Measurements from ENCODE around the gene ATP6V0A1. TPM values are rescaled to one million over a fixed set of nuclear protein-coding genes. Genes with fewer than 3 reads are reported as not detected.
"Not testable (repeated sequence)": the region's sequence is repeated elsewhere in the genome, so short reads cannot be mapped to it uniquely, and the experiment has no call there.

ATP6V0A1 gene
- total RNA-seq, 2 experiments from 2014 or later = 3.3 to 3.4 TPM

DNA sequence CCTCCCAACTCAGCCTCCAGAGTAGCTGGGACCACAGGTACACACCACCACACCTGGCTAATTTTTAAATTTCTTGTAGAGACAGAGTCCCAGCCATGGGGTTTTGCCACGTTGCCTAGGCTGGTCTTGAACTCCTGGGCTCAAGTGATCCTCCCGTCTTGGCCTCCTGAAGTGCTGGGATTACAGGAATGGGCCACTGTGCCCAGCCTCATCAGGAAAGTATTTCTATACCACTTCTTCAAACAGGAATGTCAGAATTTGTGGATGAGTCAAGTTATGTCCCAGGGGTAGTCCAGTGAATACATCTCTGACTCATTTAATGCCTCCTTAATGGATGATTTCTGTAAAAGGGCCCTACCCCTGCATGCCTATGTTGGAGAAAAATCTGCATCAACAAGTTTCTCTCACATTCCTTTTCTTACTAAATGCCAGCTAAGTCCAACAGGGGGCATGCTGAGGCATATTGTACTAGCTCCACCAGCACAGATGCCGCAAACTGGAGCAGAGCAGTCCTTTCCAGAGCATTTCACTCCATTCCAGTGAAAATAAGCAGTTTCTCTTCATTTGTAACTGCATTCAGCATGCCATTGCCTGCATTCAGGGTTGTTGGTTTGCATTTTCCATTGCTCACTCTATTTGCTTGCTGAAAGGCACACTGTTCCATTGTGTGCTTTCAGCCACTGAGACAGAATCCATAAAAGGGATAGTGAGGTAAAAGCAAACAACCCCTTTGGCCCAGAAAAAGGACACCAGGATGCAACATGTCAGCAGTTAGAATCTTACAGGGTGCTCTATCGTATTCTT lies 30.3 kb upstream of the ATP6V0A1 start:
- ChIA-PET POLR2A (no interaction called here), CTCF (interaction anchor here (0.7 to 2.7 kb wide), 6 partner anchors 9 to 116 kb away, joined by 3 to 10 read pairs (median 5); no protein-coding TSS in a partner anchor)

DNA sequence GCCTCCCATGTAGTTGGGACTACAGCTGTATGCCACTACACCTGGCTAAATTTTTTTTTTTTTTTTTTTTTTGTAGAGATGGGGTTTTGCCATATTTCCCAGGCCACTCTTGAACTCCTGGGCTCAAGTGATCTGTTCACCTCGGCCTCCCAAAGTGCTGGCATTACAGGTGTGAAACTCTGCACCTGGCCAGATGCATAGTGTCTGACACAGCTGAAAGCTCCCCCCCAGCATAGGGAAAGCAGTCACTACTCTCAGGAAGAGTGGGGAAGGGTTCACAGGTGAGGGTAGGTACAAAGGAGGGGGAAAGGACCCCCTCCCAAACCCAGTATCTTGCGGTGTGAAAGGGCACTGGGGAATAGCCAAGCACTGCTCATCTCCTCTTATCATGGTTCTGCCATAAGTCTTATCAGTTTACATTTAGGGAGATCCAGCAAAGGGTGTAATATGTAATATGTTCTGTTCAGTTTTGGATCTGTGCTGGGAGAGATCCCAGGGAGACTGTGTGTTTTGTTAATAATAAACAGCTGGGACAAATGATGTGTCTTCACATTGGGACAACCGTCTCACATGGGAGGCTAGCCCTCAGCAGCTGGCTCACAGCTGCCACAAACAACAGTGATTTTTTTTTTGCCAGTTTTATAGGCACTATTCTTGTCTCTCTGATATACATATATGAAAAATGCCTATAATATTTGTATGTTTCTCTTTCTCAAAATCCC lies 28.8 kb upstream of the ATP6V0A1 start:
- CTCF ChIA-PET = interaction anchor here (0.7 to 2.7 kb wide), 5 partner anchors 12 to 97 kb away, joined by 3 to 10 read pairs (median 6); no protein-coding TSS in a partner anchor
- POLR2A ChIA-PET = interaction anchor here (0.7 kb wide), 1 partner anchor 91 kb away, joined by 5 read pairs; no protein-coding TSS in a partner anchor

DNA sequence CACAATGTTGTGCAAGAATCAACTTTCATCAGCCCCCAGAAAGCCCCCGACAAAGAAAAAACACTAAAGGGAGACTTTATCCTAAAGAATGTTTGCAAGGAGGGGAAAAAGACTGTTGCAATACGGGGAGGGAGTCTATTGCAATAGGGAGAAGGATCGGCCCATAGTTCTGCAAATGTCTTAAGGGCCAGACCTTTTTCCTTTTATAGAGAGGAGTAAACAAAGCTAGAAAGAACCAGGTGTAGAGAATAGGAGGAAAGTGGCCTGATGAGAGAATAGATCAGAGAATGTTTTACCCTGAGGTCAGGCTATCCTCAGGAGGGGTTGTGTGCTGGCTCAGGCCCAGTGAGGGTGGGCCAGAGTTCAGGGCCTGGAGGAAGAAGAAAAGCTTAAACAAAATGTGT lies 26.9 kb upstream of the ATP6V0A1 start:
- ChIA-PET CTCF (interaction anchor here (1.1 kb wide), 1 partner anchor 105 kb away, joined by 4 read pairs; the partner anchor contains the start of gene NAGLU), POLR2A (no interaction called here)

DNA sequence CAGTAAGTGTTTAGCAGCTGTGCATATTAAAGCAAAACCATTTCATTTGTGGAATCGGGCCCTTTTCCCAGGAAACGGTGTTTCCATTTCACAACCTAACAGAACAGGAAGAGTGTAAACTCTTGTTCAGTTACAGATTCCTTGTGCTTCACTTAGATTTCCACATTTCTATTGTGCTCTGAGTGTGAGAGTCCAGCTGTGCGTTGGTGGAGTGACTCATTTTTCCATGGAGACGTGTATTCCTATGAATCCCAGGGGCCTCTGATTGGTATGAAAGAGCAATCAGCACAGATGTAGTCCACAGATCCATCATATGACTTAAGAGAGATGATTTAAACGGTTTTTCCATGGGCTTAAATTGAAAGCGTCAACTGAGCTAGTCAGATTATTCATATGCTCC lies 22.3 kb upstream of the ATP6V0A1 start:
- ChIA-PET CTCF (interaction anchor here (0.9 to 1.0 kb wide), 2 partner anchors 81 to 94 kb away, joined by 3 to 4 read pairs; no protein-coding TSS in a partner anchor), POLR2A (no interaction called here)

DNA sequence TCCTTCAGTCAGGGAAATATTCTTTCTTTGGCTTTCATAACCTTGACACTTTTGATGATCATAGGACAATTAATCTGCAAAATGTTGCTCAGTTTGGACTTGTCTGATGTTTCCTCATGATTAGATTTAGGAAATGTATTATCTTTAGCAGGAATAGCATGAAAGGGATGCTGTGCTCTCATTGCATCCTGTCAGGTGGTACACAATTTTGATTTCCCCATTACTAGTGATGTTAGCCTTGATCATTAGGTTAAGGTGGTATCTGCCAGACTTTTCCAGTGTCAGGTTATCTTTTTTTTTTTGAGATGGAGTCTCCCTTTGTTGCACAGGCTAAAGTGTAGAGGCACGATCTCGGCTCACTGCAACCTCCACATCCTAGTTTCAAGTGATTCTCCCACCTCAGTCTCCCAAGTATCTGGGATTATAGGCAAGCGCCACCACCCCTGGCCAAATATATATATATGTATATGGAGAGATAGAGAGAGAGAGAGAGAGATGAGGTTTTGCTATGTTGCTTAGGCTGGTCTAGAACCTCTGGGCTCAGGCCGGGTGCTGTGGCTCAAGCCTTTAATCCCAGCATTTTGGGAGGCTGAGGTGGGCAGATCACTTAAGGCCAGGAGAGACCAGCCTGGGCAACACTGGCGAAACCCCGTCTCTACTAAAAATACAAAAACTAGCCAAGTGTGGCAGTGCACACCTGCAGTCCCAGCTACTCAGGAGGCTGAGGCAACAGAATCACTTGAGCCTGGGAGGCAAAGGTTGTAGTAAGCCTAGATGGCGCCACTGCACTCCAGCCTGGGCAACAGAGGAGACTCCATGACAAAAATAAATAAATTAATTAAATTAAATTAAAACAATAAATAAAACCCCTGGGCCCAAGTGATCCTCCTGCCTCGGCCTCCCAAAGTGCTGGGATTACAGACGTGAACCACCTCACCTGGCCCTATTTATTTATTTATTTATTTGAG lies 19.8 kb upstream of the ATP6V0A1 start:
- POLR2A ChIA-PET = no interaction called here

DNA sequence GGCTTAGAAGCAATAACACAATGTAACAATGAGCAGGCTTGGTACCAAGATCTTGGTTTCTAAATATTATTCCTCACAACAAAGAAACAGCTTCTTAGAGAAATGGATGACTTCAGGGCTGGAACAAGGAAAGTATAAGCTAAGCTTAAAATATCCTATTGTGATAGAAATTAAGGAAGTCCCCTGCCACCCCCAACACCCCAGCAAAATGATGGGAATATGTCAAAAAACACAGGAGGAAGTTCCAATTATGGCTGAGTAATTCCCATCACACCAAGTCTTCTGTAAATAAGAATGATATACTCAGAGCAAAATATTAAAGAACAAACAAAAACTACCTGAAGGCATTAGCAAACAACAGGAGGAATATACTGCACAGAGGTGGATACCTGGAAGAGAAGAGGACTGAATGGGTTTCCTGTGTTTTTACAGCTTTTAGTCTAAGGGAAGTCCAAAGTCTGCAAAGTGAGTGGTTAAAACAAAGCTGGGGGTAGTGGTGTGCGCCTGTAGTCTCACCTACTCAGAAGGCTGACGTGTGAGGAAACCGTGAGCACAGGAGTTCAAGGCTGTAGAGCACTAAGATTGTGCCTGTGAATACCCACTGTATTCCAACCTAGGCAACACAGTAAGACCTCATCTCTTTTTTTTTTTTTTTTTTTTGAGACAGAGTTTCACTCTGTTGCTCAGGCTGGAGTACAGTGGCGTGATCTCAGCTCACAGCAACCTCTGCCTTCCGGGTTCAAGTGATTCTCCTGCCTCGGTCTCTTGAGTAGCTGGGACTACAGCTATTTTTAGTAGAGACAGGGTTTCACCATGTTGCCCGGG lies 17.1 kb upstream of the ATP6V0A1 start:
- ChIA-PET CTCF (interaction anchor here (0.9 to 1.6 kb wide), 4 partner anchors 10 to 67 kb away, joined by 3 to 6 read pairs (median 4); no protein-coding TSS in a partner anchor), POLR2A (no interaction called here)

More for the DNA sequence above, 19.8 kb upstream of the ATP6V0A1 start:
- CTCF ChIA-PET = interaction anchor here (1.0 kb wide), 1 partner anchor 79 kb away, joined by 3 read pairs; no protein-coding TSS in a partner anchor

DNA sequence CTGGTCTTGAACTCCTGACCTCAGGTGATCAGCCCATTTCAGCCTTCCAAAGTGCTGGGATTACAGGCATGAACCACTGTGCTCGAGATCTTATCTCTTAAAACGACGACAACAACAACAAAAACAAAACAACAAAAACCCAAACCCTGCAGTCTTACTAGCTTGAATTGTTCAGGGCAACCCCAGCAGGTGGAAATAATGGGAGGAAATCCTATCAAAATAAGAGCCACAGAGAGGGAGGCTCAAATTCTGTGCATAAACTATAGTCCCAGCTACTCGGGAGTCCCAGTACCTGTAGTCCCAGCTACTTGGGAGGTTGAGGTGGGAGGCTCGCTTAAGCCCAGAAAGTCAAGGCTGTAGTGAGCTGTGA lies 16.5 kb upstream of the ATP6V0A1 start:
- CTCF ChIA-PET = interaction anchor here (1.3 to 1.6 kb wide), 2 partner anchors 11 to 15 kb away, joined by 4 to 6 read pairs; no protein-coding TSS in a partner anchor
- POLR2A ChIA-PET = no interaction called here

DNA sequence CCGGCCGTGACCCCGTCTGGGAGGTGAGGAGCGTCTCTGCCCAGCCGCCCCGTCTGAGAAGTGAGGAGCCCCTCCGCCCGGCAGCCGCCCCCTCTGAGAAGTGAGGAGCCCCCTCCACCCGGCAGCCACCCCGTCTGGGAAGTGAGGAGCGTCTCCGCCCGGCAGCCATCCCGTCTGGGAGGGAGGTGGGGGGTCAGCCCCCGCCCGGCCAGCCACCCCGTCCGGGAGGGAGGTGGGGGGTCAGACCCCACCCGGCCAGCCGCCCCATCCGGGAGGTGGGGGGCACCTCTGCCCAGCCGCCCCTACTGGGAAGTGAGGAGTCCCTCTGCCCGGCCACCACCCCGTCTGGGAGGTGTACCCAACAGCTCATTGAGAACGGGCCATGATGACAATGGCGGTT lies 9.5 kb upstream of the ATP6V0A1 start:
- POLR2A ChIA-PET = not testable (repeated sequence)

DNA sequence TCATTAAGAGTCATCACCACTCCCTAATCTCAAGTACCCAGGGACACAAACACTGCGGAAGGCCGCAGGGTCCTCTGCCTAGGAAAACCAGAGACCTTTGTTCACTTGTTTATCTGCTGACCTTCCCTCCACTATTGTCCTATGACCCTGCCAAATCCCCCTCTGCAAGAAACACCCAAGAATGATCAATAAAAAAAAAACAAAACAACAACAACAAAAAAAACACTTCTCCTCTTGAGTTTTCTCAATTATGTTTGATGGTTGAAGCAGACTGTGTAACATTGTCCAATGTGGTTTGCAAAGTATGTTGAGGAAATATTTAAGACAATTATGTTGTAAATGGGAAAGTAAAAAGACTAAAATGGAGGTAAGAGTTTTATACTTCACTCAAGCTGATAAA lies 8.8 kb upstream of the ATP6V0A1 start:
- CTCF ChIA-PET = not testable (repeated sequence)

More for the DNA sequence above, 9.5 kb upstream of the ATP6V0A1 start:
- CTCF ChIA-PET = not testable (repeated sequence)

DNA sequence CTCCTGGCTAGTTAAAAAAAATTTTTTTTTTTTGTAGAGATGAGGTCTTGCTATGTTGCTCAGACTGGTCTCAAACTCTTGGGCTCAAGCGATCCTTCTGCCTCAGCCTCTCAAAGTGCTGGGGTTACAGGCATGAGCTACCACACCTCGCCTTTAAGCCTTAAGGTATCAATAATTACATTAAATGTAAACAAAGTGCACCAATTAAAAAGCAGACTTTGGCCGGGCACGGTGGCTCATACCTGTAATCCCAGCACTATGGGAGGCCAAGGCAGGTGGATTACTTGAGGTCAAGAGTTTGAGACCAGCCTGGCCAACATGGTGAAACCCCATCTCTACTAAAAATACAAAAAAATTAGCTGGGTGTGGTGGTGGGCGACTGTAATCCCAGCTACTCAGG lies 7.4 kb upstream of the ATP6V0A1 start:
- CTCF ChIA-PET = interaction anchor here (0.7 to 1.5 kb wide), 2 partner anchors 10 to 1572 kb away, joined by 3 read pairs; no protein-coding TSS in a partner anchor

More for the DNA sequence above, 8.8 kb upstream of the ATP6V0A1 start:
- POLR2A ChIA-PET = not testable (repeated sequence)

DNA sequence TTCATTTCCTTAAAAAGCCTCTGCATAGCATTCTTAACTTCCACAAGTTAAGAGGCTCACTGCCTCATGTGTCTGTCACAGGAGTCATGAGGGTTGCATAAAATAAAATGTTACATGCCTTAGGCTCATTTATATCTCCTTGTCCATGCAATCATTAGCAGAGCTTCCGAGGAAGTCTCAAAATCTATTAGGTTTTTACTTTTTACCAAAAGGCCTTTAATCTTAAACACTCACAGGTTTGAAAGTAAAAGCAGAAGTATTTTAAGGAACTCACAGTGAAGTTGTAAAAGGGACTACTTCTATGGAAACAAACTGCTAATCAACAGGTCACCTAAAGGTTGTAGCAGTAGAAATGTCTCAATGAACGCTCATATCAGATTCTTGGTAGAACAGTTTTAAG lies 5.2 kb upstream of the ATP6V0A1 start:
- POLR2A ChIA-PET = no interaction called here
- CTCF ChIA-PET = no interaction called here

More for the DNA sequence above, 7.4 kb upstream of the ATP6V0A1 start:
- POLR2A ChIA-PET = not testable (repeated sequence)

DNA sequence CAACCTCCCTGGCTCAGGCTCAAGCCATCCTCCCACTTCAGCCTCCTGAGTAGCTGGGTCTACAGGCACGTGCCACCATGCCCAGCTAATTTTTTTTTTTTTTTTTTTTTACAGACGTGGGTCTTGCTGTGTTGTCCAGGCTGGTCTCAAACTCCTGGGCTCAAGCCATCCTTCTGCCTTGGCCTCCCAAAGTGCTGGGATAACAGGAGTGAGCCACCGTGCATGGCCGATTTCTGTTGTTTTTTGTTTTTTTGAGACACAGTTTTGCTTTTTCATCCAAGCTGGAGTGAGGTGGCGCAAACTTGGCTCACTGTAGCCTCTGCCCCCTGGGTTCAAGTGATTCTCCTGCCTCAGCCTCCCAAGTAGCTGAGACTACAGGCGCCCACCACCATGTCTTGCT lies 3.7 kb upstream of the ATP6V0A1 start:
- CTCF ChIA-PET, POLR2A ChIA-PET: not testable (repeated sequence)

DNA sequence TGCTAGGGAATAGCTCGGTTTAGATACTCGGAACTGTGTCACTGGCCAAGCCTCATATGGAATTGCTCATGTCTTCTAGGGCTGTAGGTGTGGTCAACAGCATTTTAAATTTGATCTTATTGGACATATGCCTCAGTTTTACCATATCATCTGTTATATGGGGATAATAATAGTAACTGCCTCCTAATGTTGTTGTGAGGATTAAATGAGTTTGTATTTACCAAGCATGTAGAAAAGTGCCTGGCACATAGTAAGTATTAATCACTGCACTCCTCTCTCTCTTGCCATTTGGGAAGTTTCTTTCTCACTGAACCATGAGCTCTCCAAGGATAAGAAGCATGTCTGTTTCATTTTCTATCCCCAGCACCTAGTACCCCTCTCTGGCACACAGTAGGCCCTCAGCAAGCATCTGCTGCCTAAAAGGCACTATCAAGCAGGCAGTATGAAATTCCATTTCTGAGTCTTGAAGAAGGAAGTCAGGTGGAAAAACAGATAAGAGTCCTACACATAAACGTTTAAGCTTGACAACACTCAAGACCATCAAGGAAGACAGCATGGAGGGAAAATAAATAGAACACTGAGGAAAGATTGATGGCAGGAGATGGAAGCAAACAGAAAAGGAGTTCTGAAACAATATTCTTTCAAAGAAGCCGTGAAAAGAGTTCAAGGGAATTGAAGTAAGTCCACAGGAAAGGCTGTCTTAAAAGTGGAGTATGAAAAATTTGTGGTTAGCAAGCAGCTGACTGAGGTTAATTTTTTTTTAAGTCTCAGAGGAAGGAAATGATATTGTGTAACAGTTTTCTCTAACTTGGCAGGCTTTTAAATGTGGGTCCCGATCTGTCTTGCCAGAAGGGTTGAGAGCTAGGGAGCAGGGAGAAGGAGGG lies 2.2 kb upstream of the ATP6V0A1 start:
- POLR2A ChIA-PET = no interaction called here
- CTCF ChIA-PET = interaction anchor here (1.9 kb wide), 1 partner anchor 15 kb away, joined by 6 read pairs; no protein-coding TSS in a partner anchor

DNA sequence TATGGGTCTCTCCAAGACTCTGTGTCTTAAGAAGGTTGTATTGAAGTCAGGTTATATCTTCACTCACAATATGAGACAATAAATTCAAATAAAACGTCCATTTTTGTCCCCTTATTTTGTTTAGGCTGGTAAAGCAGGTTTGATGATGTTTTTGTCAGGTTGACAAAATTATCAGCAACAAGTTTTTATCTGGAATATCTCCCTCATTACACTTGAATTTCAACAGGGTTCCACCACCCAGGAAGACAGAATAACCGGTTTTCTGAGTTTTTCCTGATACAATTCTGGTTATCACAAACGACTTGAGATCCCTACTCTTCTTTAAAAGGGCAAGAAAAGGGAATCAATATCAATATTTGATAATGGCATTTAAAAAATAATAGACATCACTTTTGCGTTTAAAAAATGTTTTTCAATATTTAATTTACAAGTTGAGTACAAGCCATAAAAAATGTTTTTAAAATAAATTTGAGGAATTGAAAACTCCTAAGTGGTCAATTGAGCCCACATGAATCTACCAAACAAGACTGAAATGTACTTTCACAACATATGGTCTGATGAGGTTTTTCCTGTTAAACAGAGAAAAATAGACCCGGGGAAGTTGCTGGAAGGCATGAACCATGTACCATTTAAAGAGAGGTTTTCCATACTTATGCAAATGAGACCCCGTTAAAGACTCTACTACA lies 1.4 kb upstream of the ATP6V0A1 start:
- ChIA-PET POLR2A (no interaction called here), CTCF (interaction anchor here (0.7 to 1.9 kb wide), 2 partner anchors 16 to 49 kb away, joined by 3 to 6 read pairs; no protein-coding TSS in a partner anchor)

DNA sequence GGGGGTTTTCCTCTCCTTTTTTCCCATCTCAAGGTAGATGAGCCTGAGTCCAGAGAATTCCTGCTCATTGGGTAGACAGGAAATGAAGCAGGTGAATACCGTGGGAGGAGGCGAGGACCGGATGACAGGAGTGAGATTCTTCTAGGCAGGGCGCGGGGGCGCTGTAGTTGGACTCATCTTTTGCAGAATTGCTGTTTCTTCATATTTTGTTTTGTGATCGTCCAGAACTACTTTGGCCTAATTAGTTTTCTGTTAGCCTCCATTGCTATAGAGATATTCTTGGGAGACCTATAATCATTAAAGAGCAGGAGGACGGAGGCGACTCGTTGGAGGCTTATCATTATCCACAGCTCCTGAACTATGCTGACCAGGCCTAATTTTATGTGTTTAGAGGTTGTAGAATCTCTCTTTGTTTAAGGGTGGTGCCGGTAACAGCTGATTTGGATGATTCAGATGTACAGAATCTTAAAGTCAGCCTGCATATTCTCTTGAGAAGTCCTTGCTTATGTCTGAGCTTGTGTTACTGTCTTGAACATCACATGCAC lies 650 bp downstream of the ATP6V0A1 start:
- ChIA-PET CTCF (interaction anchor here (0.9 to 1.2 kb wide), 2 partner anchors 53 to 68 kb away, joined by 3 to 5 read pairs; no protein-coding TSS in a partner anchor), POLR2A (no interaction called here)

DNA sequence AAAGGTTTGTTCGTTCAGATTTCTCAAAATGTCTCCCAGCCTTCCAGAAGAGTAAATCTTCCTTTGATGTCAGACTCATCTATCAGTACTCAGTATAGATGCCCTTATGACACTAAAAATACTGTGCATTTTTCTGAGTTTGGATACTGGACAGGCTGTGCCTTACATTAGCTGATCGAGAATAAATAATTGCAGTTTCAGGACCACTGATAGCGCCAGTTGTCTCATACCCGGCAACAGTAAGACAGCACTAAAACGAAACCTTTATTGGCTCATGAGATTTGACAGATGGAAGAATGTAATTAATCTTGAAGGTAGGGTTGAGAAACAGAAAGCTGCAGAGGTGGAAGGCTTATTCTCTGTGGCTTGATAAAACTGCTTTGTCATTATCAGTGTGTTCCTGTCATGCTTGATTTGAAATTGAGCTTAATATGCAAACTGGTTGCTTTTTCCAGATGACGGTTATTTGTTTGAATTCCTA lies 1.2 kb downstream of the ATP6V0A1 start:
- POLR2A ChIA-PET = no interaction called here

More for the DNA sequence above, 1.2 kb downstream of the ATP6V0A1 start:
- CTCF ChIA-PET = interaction anchor here (0.9 to 1.5 kb wide), 3 partner anchors 23 to 68 kb away, joined by 3 to 5 read pairs (median 4); no protein-coding TSS in a partner anchor

All from activated CD8-positive, alpha-beta memory T cell treated with anti-CD3 and anti-CD28 coated beads for 36 hours (primary cell).